Inflammatory macrophage treated with lipopolysaccharide for 4 hours (primary cell): ENCODE measurements around the gene ZSCAN26.
A peak's percentile ranks its signal among the peaks of the same experiment; 100 is the strongest.
"Not testable (repeated sequence)": the region's sequence is repeated elsewhere in the genome, so short reads cannot be mapped to it uniquely, and the experiment has no call there.

Experiments used
- DNase-seq: peaks from one replicate; pipeline ENCODE4 v3.0.0-alpha.2; 2020

Gene ZSCAN26

DNA sequence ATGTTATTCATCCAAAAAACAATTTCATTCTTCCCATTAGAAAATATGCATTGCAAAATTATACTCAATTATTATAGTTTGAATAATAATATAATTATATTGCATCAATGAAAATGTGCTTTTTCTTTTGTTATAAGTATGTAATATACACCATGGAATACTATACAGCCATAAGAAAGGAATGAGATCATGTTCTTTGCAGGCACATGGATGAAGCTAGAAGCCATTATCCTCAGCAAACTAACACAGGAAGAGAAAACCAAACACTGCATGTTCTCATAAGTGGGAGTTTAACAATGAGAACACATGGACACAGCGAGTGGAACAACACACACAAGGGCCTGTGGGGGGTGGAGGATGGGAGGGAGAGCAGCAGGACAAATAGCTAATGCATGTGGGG lies 9.9 kb upstream of the ZSCAN26 start:
- no peak for DNase-seq

DNA sequence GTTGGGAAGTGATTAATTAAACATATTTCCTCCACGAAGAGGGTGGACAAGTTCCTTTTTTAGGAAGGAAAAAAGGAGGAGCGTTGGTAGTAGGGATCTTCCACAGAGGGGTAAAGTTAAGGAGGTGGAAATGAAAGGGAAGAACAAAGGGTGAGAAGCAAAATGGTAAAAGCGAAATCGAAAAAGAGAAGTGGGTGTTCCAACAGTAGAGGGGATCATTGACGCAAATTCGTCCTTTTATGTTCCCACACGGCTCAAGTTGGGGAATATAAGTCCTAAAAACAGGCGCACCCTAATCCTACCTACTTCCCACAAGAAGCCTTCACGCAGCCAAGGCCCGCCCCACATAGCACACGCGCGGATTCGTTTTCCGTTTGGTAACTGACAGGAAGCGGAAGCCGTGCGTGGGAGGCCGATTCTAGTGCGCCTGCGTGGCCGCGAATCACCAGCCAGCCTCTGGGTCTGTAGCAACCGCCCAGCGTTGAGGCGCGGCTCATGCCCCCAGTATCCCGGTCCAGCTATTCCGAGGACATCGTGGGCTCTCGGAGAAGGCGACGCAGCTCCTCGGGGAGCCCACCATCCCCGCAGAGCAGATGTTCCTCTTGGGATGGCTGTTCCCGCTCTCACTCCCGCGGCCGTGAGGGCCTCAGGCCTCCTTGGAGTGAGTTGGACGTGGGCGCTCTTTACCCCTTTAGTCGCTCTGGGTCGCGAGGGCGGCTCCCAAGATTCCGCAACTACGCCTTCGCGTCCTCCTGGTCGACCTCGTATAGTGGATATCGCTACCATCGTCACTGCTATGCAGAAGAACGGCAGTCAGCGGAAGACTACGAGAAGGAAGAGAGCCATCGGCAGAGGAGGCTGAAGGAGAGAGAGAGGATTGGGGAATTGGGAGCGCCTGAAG lies 7.8 kb upstream of the ZSCAN26 start, which contains the start of gene NKAPL:
NKAPL (plus strand) TSS at position 421 of the 901 bp plus-strand sequence; CDS start at position 496, 75 bp downstream.
- peak; percentile 88 for DNase-seq

DNA sequence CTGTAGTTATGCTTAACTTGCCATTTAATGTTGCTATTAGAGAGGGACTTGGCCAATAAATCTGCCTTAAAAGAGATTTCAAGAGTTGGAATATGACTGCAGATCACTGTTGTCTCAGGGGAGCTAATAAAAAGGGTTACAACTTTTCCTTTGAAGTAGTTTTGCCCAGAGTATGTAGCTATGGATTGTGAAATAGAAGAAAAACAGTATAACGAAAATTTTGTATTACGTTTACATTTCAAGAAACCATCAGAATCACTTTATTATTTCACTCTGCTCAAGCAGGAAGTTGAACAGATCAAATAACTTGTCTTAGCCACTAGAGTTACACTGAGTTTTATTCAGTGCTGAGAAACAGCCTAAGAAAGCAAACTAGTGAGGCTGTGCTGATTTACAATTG lies 3.0 kb upstream of the ZSCAN26 start:
- DNase-seq = no peak

DNA sequence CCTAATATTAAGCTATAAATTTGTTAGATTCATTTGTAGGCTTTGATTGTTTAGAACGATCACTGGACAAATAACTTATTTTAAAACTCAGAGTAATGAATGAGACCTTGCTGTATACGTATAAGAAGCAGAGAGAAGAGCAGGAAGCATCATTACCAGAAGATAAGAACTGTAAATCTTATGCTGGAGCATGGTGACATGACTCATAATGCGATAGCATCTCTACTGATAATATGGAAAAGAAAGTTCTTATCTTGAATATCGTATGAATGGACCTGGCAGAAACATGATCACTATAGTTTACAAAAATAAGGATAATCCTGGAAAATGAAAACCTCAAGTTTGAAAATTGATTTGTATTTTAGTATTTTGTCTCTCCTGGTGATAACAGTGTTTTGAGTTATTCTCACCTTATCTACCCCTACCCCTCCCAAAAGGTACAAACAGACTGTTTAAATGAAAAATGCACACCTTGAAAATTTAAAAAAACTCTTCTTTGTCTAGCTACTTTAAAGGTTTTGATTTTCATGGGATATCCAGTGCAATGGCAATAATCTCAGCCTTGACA lies 2.0 kb upstream of the ZSCAN26 start:
- DNase-seq = no peak

DNA sequence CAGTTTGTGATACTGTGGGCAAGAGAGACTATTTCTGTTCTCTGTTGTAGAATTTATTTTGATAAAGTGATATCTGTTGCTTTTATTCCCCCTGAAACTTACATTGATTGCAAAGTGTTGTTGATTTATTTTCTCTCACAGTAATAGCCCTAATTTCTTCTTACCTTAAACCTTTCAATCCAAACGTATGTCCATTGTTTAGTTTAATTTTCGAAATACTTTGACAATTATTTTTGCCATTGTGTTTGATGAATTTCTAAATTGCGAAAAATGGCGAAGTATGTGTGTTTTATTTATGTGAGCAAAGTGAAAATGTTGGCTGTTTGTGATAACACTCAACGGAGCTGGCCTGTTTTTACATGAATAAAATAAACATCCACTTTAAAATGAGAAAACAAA lies 381 bp upstream of the ZSCAN26 start:
- no peak for DNase-seq

DNA sequence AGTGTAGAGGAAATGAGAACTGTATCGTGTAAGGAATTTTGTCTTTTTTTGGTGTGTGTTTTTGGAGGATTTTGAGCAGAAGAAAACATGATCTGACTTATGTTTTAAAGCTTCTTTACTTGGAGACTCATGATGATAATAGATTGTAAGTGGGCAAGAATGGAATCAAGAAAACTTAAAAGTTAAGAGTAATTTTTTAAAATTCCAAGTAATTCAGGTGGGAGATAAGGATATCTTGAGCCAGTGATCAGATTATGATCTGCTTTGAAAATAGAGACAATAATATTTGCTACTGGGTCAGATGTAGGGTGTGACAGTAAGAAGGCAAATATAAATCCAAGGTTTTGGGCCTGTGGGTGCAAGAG lies 734 bp downstream of the ZSCAN26 start:
- no peak for DNase-seq

DNA sequence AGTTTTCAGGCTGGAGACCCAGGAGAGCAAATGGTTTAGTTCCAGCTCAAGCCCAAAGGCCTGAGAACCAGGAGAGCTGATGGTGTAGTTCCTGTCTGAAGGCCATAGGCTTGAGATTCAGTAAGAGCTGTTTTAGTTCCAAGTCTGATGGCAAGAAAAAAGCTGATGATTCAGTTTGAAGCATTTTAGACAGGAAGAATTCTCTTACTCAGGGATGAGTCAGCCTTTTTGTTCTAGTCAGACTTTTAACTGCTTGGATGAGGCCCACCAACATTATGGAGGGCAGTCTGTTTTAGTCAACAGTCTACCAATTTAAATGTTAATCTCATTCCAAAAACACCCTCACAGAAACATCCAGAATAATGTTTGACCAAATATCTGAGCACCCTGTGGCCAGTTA lies 2.5 kb downstream of the ZSCAN26 start:
- DNase-seq = peak; percentile 53

DNA sequence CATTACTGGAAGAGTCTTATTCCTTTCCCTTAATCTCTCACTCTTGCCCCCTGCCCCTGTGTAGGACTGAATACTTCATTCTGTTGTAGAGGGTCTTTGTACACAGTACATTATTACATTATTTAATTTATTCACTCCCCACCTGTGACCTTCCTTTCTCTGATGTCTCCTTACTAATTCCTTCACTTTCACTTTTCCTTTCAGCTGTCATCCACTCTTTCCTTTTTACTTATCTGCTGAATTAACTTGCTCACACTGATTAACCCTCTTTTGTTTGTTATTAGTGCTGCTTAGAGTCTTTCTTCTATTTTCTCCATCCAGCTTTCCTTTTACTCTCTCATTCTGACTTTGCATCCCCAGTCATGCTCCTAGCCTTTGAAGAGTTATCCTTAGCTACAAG lies 7.9 kb downstream of the ZSCAN26 start:
- no peak for DNase-seq

DNA sequence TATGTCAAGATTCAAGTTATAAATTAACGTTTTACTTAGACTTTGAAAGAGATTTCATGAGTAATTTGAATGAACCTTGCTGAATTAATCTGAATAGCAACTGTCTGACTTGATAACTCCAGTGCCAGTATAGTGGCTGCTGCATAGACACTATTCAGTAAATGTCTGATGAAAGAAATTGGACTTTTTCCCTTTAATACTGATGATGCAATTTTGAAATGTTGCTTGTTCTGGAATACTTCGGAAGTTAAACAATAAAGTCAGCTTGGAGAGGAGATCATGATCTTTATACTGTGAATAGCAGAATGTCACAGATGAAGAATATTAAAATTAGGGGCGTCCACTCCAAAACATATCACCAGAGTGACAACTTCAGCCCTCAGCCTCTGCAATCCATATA lies 10.8 kb downstream of the ZSCAN26 start:
- no peak for DNase-seq

- no peak for DNase-seq
These were observed 13.8 kb downstream of the ZSCAN26 start for GRCh38 chr6:28280595-28281287.

GRCh38 chr6:28281288-28282064 lies 14.5 kb downstream of the ZSCAN26 start, which contains the start of gene PGBD1:
TSS of gene PGBD1 (plus strand) at chr6:28281572. CDS start at chr6:28283814, 2,242 bp downstream.
- peak; percentile 32 for DNase-seq

DNA sequence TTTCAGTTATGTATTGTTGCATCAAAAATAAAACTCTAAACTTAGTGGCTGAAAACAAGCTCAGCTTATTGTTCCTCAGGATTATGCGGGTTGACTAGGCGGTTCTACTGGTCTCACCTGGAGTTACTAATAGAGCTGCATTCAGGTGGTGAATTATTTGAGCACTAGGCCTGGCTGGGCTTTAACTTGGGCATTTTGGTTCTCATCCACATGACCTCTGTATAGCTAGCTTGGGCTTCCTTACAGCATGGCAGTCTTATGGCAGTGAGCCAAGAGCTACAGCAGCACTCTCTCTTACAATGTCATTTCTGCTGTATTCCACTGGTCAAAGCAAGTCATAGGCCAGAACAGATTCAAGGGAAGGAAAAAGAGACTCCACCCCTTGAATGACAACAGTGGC lies 16.0 kb downstream of the ZSCAN26 start:
- DNase-seq = no peak

DNA sequence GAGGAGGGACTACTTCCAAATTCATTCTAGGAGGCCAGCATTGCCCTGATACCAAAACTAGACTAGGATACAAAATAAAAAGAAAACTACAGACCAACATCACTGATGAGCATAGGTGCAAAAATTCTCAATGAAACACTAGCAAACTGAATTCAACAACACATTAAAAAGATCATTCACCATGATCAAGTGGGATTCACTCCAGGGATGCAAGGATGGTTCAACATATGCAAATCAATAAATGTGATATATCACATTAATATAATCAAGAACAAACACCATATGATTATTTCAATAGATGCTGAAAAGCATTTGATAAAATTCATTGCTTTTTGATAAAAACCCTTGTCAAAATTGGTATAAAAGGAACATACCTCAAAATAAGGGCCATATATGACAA lies 24.6 kb downstream of the ZSCAN26 start:
- DNase-seq = no peak

- DNase-seq = no peak
These were observed 28.4 kb downstream of the ZSCAN26 start for GRCh38 chr6:28295326-28295725.

DNA sequence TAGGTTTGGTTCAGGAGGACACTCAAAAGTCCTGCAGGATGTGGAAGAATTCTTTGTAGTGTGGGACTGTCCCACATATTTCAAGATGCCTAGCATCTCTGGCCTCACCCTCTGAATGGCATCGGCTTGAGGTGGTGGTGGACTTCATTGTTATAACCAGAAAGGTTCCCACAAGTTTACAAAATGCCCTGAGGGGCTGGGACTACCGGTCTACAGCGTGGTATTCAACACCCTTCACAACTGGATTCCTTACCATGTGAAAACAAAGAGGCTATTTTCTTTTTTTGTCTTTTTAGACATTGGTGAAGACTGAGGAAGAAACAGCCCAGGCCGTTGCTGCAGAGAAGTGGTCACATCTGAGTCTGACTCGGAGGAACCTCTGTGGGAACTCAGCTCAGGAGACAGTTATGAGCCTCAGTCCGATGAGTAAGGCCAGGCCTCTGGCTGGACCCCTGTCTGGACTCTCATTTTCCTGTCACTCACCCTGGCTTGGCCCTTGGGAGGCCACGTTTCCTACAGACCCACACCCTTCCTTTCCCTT lies 29.6 kb downstream of the ZSCAN26 start:
- no peak for DNase-seq

DNA sequence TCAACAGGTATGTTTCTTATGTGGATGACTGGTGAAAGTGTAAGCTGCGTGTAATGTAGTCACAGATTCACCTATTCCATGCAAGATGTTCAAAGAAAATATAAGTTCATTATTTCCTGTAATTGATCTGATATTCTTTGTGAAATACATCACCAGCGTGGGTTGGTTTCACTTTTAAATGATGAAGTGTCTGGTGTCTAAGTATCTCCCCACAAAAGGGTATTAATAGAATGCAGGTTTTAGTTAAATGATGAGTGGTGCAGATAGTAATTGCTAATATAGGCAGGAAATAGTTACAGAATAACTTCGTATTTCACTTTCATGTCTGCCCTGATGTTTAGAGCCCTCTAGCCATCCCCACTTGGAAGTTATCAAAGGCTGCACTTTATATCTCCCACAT lies 36.6 kb downstream of the ZSCAN26 start:
- DNase-seq = no peak

DNA sequence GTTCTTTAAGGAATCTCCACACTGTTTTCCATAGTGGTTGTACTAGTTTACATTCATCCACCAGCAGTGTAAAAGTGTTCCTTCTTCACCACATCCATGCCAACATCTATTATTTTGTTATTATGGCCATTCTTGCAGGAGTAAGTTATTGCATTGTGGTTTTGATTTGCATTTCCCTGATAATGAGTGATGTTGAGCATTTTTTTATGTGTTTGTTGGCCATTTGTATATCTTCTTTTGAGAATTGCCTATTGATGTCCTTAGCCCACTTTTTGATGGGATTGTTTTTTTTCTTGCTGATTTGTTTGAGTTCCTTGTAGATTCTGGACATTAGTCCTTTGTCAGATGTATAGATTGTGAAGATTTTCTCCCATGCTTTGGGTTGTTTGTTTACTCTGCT lies 39.4 kb downstream of the ZSCAN26 start:
- DNase-seq = not testable (repeated sequence)

DNA sequence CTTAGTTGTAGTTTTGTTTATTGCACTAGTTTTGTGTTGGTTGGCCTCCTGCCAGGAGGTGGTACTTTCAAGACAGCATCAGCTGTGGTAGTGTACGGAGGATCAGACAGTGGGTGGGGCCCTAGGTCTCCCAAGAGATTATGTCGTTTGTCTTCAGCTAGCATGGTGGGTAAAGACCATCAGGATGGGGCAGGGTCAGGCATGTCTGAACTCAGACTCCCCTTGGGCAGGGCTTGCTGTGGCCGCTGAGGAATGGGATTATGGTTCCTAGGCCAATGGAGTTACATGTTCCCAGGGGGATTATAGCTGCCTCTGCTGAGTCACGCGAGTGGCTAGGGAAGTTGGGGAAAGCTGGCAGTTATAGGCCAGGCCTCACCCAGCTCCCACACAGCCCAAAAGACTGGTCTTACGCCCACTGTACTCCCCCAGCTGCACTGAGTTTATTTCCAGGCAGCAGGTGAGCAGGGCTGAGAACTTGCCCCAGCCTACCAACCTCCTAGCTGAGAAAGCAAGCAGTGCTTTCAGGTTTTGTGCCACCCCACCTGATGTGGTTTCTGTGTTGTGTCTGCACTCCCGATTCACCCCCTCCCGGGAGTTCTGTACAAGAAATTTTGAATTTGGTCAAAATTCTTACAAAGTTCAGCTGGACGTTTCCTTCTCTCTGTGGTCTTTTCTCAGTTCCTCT lies 44.3 kb downstream of the ZSCAN26 start:
- DNase-seq = no peak

- no peak for DNase-seq
These were observed 46.0 kb downstream of the ZSCAN26 start for GRCh38 chr6:28312939-28313338.

GRCh38 chr6:28315628-28316027 lies 48.7 kb downstream of the ZSCAN26 start:
- DNase-seq = no peak

- DNase-seq = not testable (repeated sequence)
These were observed 50.9 kb downstream of the ZSCAN26 start for GRCh38 chr6:28317866-28318265.

DNA sequence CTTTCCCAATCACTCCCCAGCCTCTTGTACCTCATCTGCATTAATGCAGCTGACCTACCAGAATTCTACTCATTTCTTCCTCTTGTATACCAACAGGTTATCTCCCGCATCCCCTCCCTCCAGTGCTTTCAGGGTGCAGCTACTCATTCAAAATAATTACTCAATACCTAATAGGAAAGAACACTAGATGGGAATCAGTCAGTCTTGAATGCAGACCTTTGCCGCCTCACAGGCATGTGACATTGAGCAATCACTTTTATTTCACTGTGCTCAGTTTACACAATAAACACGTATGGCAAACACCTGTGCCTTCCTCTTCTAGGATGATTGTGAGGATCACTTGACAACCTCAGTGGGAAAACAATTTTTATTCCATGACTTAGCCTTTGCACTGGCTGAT lies 55.7 kb downstream of the ZSCAN26 start:
- no peak for DNase-seq
